Muscle of arm (tissue), 12 donors: ENCODE data around the gene HMGCL. TPM values are rescaled to one million over a fixed set of nuclear protein-coding genes. Genes with fewer than 3 reads are reported as not detected.
A peak's percentile ranks its signal among the peaks of the same experiment; 100 is the strongest.
"Not testable (repeated sequence)": the region's sequence is repeated elsewhere in the genome, so short reads cannot be mapped to it uniquely, and the experiment has no call there.

Source experiments
- DNase-seq: peaks from one replicate; pipeline ENCODE4 v3.0.0-alpha.2; 2013
- polyA plus RNA-seq, 12 donors: library from polyadenylated mRNA; unstranded; fragments of 120-200 nt; gene quantifications; one replicate each; pipeline ENCODE4 v1.2.1, GENCODE V29; 2013; ENCODE audit not compliant: insufficient read length in 12 of 12

The HMGCL gene
- polyA plus RNA-seq, 12 donors, result 13.2 to 28.0 (median 22.5) TPM; not detected in 1

GRCh38 chr1:23800400-23801337 is 24.6 kb downstream of the HMGCL start, which contains the start of gene GALE:
Gene GALE (minus strand): TSS chr1:23800754. CDS start chr1:23799007, 1,747 bp downstream.
- DNase-seq, result peak; percentile 97

- no peak for DNase-seq
Measured at GRCh38 chr1:23799570-23800399, 25.4 kb downstream of the HMGCL start.

- DNase-seq, result no peak
Measured at GRCh38 chr1:23799255-23799569, 26.0 kb downstream of the HMGCL start.

GRCh38 chr1:23798662-23799142 is 26.5 kb downstream of the HMGCL start:
- DNase-seq, result no peak

- no peak for DNase-seq
Measured at GRCh38 chr1:23797478-23798448, 27.5 kb downstream of the HMGCL start.

GRCh38 chr1:23796466-23797271 is 28.6 kb downstream of the HMGCL start:
- DNase-seq, result no peak

GRCh38 chr1:23795676-23796465 is 29.4 kb downstream of the HMGCL start:
- no peak for DNase-seq

GRCh38 chr1:23794732-23795182 is 30.5 kb downstream of the HMGCL start:
- DNase-seq, result not testable (repeated sequence)

GRCh38 chr1:23793861-23794731 is 31.1 kb downstream of the HMGCL start:
- no peak for DNase-seq

GRCh38 chr1:23793018-23793781 is 32.0 kb downstream of the HMGCL start:
- no peak for DNase-seq

- no peak for DNase-seq
Measured at GRCh38 chr1:23792151-23792945, 32.9 kb downstream of the HMGCL start.

- no peak for DNase-seq
Measured at GRCh38 chr1:23791516-23792047, 33.6 kb downstream of the HMGCL start.

- DNase-seq, result peak; percentile 95
Measured at GRCh38 chr1:23790696-23791515, 34.3 kb downstream of the HMGCL start, which contains the start of gene LYPLA2. Gene LYPLA2 (plus strand): TSS chr1:23791145. CDS start chr1:23792683, 1,538 bp downstream.

GRCh38 chr1:23788695-23789094 is 36.5 kb downstream of the HMGCL start:
- DNase-seq, result no peak

- DNase-seq, result no peak
Measured at GRCh38 chr1:23787701-23788100, 37.5 kb downstream of the HMGCL start.
